Measurements from ENCODE around the gene DMGDH.

DMGDH gene

DNA sequence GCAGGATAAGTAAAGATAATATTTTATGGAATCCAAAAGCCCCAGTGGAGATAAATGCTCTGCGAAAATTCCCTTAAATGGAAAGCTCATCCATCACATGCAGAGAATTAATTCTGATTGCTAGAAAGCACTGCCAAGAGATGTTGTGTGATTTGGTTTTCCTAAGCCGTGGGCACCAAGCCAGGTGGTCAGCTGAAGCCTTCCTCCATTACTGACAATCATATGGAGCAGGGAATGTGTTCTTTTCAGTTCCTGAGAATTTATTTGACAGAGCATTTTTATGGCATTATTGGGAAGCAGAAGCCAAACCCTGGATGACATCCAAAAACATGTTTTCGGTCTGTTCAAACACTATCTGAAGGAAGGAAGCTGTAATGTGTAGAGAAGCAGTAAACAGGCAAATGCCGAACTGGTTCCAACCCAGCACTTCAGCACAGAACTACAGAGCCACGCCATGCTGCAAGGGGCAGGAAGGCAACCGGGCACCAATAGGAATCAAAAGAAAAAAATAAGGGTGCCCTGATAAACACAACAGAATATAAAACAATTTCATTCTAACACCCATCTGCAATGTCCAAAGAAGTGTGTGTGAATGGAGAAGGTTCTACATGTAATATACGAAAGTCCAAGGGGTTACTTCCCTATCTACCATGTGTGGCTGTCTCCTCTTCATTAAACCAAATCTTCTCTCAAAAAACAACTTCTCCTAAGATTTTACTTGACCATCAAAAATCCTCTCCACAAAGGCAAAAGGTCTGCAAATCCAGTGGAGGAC is 96.6 kb downstream of the DMGDH start:
- DNase-seq = no peak

DNA sequence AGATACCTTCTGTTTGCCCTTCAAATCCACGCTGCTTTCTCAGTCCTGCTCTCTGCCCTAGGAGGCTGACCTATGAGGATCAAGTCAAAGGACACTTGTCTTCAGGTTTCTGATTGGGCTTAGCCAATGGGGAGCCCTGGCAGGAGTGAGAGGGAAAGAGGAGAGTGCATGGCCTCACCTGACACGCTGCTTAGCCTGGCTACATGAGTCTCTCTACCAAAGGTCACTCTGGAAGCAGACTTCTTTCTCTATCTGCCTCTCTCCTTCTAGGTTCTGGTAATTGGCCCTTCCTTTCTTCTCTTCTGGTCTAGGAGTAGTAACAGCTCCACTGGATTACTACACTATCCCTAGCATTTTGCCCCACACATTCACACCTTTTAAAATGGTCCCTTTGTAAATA is 97.5 kb downstream of the DMGDH start:
- DNase-seq = no peak

DNA sequence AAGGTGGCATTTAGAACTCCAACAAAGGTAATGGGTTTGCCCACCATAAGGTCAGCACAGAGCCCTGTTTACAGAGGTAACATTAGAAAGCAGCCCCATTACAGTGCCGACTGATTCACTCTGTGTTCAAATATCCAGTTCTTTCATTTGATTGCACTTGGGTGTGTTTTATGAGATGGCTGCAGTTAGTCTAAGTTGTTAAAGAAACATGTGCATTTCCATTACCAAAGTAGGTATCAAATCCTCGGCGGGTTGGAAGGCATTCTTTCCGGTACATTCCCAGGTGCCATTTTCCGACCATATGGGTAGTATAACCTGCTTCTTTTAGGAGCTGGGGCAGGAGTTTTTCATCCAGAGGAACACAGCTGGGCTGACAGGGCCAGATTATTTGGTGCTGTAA is 100.7 kb downstream of the DMGDH start:
- DNase-seq = no peak

DNA sequence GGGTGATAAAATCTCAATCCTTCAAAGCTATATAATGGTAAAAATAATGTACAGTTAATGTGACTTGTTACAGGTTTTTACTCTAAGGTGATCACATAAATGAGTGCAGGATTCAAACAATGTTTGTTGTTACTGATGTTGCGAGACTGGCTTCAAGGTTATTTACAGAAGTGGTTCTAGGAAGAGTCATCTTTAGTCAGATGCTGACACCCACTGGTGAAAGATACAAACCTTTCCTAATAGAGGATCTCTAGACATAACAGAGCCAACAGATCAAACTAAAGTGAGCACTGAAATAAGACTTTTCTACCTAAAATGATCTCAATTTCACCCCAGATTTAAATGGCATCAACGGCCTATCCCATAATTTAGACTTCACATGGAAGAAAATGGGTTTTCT is 104.6 kb downstream of the DMGDH start:
- no peak for DNase-seq

DNA sequence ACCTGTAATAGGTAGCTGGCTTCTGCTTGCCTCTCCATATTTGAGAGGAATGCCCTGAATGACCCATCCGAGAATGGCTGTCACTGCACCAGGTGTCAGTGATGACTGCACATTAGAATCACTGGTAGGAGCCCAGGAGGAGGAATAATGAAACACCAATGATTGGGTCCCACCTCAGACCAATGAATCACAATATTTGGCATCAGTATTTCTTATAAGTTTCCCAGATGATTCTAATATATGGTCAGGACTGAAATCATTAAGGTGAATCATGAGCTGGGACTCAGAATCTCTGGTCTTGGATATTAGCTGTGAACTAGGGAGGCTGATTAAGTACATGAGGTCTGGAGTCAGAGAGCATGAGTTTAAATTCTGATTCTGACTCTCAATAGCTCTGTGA is 107.7 kb downstream of the DMGDH start:
- no peak for DNase-seq

DNA sequence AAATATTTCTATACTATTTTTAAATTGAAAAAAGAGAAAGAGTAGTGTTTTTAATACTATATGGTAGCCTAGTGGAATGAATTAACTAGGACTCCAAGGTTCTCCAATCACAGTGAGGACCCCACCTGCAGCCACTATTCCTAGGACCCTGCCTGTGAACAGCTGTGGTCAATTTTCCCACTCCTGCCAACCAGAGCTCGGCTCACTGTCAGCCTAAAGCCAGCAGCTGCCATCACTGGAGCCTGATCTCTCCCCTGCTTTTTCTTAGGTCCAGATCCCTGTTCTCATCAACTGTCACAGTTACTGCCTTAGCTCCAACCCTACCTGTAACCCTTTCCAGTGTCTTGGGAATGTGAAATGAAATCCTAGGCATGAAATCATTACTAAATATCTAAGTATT is 109.7 kb downstream of the DMGDH start:
- DNase-seq = no peak

DNA sequence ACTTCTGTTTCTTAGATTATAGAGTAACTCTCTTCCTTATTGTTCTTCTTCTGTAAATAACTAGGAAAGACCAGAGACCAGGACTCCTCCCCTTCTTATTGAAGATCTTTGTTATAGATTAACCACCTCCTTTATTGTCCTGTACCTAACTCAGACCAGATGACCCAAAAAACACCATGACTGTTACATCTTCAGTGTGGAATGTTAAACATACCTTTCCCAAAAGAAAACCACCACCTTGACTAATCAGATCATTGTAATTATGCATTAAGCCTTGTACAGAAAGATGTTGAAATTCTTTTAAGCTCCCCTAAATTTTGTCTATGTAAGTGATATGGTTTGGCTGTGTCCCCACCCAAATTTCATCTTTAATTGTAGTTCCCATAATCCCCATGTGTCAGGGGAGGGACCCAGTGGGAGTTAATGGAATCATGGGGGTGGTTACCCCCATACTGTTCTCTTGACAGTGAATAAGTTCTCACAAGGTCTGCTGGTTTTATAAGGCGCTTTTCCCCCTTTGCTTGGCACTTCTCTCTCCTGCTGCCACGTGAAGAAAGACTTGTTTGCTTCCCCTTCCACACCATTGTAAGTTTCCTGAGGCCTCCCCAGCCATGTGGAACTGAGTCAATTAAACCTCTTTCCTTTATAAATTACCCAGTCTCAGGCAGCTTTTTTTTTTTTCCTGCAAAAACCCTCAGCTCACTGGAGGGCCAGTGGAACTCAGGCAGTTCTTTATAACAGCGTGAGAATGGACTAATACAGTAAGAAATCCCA is 110.6 kb downstream of the DMGDH start:
- DNase-seq = no peak

DNA sequence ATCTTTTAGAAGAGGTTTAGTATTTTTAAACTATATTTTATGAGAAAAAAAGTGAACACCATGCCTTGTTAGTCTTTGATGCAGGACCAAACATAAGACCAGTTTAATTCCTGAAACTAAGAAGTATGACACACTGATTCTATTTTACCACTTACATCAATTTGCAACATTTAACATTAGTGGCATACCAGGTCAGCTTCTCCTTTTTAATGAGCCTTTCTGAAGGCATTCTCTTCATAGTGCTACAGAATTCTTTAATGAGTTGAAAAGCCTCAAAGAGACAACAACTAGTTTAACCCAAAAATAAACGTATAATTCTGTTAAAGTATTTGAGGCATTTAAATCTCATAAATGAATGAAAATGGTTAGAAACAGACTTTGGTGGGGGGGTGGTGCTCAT is 112.6 kb downstream of the DMGDH start:
- no peak for DNase-seq

DNA sequence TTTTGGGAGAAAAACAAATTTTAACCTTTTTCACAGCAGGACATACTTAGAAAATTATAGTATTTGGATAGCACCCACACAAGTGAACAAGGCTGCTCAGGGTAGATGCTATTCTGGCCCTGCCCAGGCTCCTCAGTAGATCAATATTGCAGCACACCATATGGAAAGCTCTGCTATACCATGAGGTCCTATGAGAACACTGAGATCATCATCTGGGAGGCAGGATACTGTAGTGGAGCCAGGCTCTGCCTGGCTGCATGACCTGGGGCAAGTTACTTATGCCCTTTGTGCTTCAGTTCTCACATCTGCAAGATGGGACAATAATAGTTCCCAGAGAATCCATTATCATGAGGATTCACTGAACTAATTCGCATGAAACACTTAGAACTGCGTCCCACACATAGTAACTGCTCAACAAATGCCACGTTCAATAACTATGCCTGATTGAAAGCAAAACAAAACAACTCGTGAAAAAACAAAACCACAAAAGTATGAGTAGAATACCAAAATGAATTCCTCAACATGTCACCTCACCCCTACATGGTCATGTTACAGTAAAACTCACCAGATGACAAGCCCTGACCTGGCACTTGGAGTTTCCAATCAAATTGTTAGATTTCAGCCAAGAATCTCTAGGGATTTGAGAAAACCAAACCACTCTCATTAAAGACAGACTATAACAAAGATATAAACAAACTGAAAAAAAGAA is 116.2 kb downstream of the DMGDH start:
- DNase-seq = no peak
